Endothelial cell of umbilical vein (primary cell): Measurements from ENCODE around the gene ACTR2. TPM values are rescaled to one million over a fixed set of nuclear protein-coding genes. Genes with fewer than 3 reads are reported as not detected.
"Not testable (repeated sequence)": the region's sequence is repeated elsewhere in the genome, so short reads cannot be mapped to it uniquely, and the experiment has no call there.

ENCODE experiments used
- BruUV-seq: library from RNA; stranded (reverse); fragments of 400-500 nt; replicated peaks from 2 replicates; lab custom pipeline; 2021; lab: Mats Ljungman, UMichigan
- CTCF ChIA-PET: fragments of 300-600, 350-600 bp; sonication (Branson Sonifier 250); formaldehyde crosslinking; loops from one replicate; lab custom pipeline; 2021; ENCODE audit warnings: antibody characterized with exemption, inconsistent platforms; lab: Charles Lee
- POLR2A ChIA-PET: fragments of 300-600, 350-600 bp; sonication (Branson Sonifier 250); formaldehyde crosslinking; loops from one replicate; lab custom pipeline; 2021; ENCODE audit warnings: antibody characterized with exemption, inconsistent platforms; lab: Charles Lee
- DNase-seq: peaks from one replicate; pipeline ENCODE4 v3.0.0-alpha.2; 2011; ENCODE audit warnings: low read depth, low spot score
- FAIRE-seq: peaks from 2 replicates; lab custom pipeline; 2011; peaks lifted over from hg19 to GRCh38; lab: Jason Lieb, UNC
- H2AFZ ChIP-seq: 2 replicates; pipeline ENCODE4 v1.6.0; 2012; ENCODE audit warnings: low read depth, low read length, control low read depth, inconsistent platforms
- H3K27ac ChIP-seq: 2 replicates; pipeline ENCODE4 v1.5.1; 2011; ENCODE audit warnings: low read depth, mild to moderate bottlenecking, control low read depth, low read length, moderate library complexity; ENCODE audit not compliant: insufficient read depth
- H3K27me3 ChIP-seq, 2 experiments: 2 replicates each; pipeline versions ENCODE4 v1.6.0 to v1.6.1; 2011; ENCODE audit warnings: low read length in 2 of 2, mixed read lengths in 1 of 2; ENCODE audit not compliant: control insufficient read depth in 2 of 2, insufficient read depth in 2 of 2
- H3K36me3 ChIP-seq, 2 experiments: 2 replicates in 1 of 2; 3 replicates in 1 of 2; pipeline ENCODE4 v1.5.1; 2011; ENCODE audit warnings: low read length in 2 of 2, mild to moderate bottlenecking in 1 of 2, moderate library complexity in 1 of 2; ENCODE audit not compliant: control insufficient read depth in 2 of 2, insufficient read depth in 2 of 2; ENCODE audit errors: extremely low read depth in 1 of 2
- H3K4me1 ChIP-seq: 3 replicates; pipeline ENCODE4 v1.5.1; 2011; ENCODE audit warnings: mild to moderate bottlenecking, low read length; ENCODE audit not compliant: control insufficient read depth, insufficient read depth; ENCODE audit errors: extremely low read depth
- H3K4me2 ChIP-seq: 2 replicates; pipeline ENCODE4 v1.6.1; 2011; ENCODE audit warnings: low read length, control low read depth, mixed read lengths; ENCODE audit not compliant: insufficient read depth
- H3K4me3 ChIP-seq, 3 experiments: fragments of 200-600 bp in 1 of 3; sonication (generic), shearing (Covaris generic) in 1 of 3; replicated peaks in 1 of 3; 2 replicates each; pipeline ENCODE4 v1.5.1; 2011 to 2016; ENCODE audit warnings: control low read depth in 3 of 3, low read length in 3 of 3, mild to moderate bottlenecking in 2 of 3, inconsistent platforms in 1 of 3, low read depth in 1 of 3, moderate library complexity in 1 of 3; ENCODE audit not compliant: insufficient read depth in 1 of 3
- H3K79me2 ChIP-seq: 2 replicates; pipeline ENCODE4 v1.6.0; 2012; ENCODE audit warnings: low read length, inconsistent platforms; ENCODE audit not compliant: control insufficient read depth, insufficient read depth
- H3K9ac ChIP-seq: replicated peaks from 2 replicates; pipeline ENCODE3; 2011; ENCODE audit warnings: low read length, control low read depth; ENCODE audit not compliant: insufficient read depth; ENCODE audit errors: extremely low read depth
- H3K9me1 ChIP-seq: replicated peaks from 3 replicates; pipeline ENCODE4 v1.6.0; 2011; ENCODE audit warnings: mild to moderate bottlenecking, low read length; ENCODE audit not compliant: control insufficient read depth, insufficient read depth; ENCODE audit errors: extremely low read depth
- H3K9me3 ChIP-seq: replicated peaks from 2 replicates; pipeline ENCODE4 v1.5.1; 2012; ENCODE audit warnings: low read length, inconsistent platforms; ENCODE audit not compliant: control insufficient read depth, insufficient read depth
- H4K20me1 ChIP-seq: replicated peaks from 2 replicates; pipeline ENCODE3; 2011; ENCODE audit warnings: mild to moderate bottlenecking, low read length; ENCODE audit not compliant: control insufficient read depth, insufficient read depth; ENCODE audit errors: extremely low read depth
- GATA2 ChIP-seq: IDR thresholded peaks from 2 replicates; pipeline ENCODE4 v1.7.0; 2011; ENCODE audit warnings: low read depth, mild to moderate bottlenecking, moderate library complexity, mixed read lengths, low read length; ENCODE audit not compliant: insufficient read length, insufficient read depth
- dilution Hi-C: fragments of 300-500 bp; cut with MboI; formaldehyde crosslinking; loops from one replicate; pipeline ENCODE4 v1.15.0; 2019; ENCODE audit warnings: low sequenced_read_pairs; ENCODE audit not compliant: extremely low pct_ligation_motif_present
- intact Hi-C: fragments of 100-400 bp; cut with micrococcal nuclease; formaldehyde crosslinking; loops from one replicate; pipeline ENCODE4 v1.10.0; 2022
- polyA plus RNA-seq, 4 experiments: library from polyadenylated mRNA; depleted of rRNA in 3 of 4; stranded (reverse) in 3 of 4; unstranded in 1 of 4; fragments of >200 nt; gene quantifications; 2 replicates each; pipeline versions ENCODE4 v1.2.1 to v1.2.3, GENCODE V29; 2011 to 2012; ENCODE audit warnings: missing spikeins in 1 of 4
- total RNA-seq: library from RNA; stranded (reverse); gene quantifications from 2 replicates; pipeline ENCODE4 v1.2.3, GENCODE V29; 2021
- TF ChIP-seq, protein P1 (sequence below), 2 donors: IDR thresholded peaks; 1 replicate in 1 of 2; 2 replicates in 1 of 2; pipeline ENCODE4 v1.5.1; 2011; ENCODE audit warnings: low read length in 2 of 2, mild to moderate bottlenecking in 2 of 2, moderate library complexity in 2 of 2, control low read depth in 1 of 2, inconsistent platforms in 1 of 2, low read depth in 1 of 2; ENCODE audit not compliant: insufficient read depth in 1 of 2; ENCODE audit errors: extremely low read depth in 1 of 2

ACTR2 gene
- total and polyA plus RNA-seq, 2 donors (not counting 3 experiments of a cell fraction or from before 2014, with no cell fraction given), result 48.7 to 287 TPM

DNA sequence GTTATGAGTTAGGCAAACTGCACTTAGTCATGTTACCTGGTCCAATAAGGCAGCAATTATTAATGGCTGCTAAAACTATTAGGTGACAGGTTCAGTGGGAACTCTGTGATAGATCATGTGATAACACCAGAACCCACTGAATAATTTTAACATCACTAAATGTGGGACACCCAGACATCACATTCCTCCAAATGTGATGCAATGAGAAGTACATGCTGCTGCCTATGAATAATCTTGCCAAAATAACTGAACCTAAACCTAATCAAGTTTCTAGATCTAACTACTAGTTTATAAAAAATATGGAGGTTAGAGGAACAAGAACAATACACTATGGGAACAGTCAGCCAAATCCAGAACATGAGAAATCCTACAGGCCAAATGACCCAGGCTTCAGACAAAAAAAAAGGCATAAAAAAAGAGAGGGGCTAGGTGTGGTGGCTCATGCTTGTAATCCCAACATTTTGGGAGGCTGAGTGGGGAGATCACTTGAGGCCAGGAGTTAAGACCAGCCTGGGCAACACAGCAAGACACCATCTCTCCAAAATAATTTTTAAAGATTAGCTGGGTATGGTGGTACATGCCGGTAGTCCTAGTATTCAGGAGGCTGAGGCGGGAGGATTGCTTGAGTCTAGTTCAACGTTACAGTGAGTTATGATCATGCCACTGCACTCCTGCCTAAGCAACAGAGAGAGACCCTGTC lies 7.0 kb upstream of the ACTR2 start:
- no peaks in the 10 kb centered on the region for H4K20me1 ChIP-seq
- no peak overlapping the region for H3K27ac ChIP-seq
- CTCF ChIA-PET, result no interaction called here
- no peaks in the 10 kb centered on the region for H3K4me1 ChIP-seq
- no peaks in the 10 kb centered on the region for H3K79me2 ChIP-seq
- H3K4me2 ChIP-seq, result no peak overlapping the region
- no peak overlapping the region for H3K9ac ChIP-seq
- H3K9me1 ChIP-seq, result no peaks in the 10 kb centered on the region
- no peaks in the 10 kb centered on the region for H3K9me3 ChIP-seq
- dilution Hi-C loops, result no loop called here
- H3K36me3 ChIP-seq, result no peaks in the 10 kb centered on the region
- H2AFZ ChIP-seq, result no peak overlapping the region
- TF ChIP-seq, protein P1, sequence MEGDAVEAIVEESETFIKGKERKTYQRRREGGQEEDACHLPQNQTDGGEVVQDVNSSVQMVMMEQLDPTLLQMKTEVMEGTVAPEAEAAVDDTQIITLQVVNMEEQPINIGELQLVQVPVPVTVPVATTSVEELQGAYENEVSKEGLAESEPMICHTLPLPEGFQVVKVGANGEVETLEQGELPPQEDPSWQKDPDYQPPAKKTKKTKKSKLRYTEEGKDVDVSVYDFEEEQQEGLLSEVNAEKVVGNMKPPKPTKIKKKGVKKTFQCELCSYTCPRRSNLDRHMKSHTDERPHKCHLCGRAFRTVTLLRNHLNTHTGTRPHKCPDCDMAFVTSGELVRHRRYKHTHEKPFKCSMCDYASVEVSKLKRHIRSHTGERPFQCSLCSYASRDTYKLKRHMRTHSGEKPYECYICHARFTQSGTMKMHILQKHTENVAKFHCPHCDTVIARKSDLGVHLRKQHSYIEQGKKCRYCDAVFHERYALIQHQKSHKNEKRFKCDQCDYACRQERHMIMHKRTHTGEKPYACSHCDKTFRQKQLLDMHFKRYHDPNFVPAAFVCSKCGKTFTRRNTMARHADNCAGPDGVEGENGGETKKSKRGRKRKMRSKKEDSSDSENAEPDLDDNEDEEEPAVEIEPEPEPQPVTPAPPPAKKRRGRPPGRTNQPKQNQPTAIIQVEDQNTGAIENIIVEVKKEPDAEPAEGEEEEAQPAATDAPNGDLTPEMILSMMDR (IDR thresholded peaks at IDR 0.05; ENCODE audit: extremely low read depth in 1 of 2, insufficient read depth in 1 of 2, low read depth in 1 of 2, low read length in 2 of 2), result no peak
- no peak for TF ChIP-seq GATA2
- DNase-seq (no peak), FAIRE-seq (no peak)
- intact Hi-C loops, result no loop called here
- BruUV-seq, result no TSS peak
- no peak overlapping the region for H3K4me3 ChIP-seq
- POLR2A ChIA-PET, result no interaction called here
- H3K27me3 ChIP-seq, result no peaks in the 10 kb centered on the region

DNA sequence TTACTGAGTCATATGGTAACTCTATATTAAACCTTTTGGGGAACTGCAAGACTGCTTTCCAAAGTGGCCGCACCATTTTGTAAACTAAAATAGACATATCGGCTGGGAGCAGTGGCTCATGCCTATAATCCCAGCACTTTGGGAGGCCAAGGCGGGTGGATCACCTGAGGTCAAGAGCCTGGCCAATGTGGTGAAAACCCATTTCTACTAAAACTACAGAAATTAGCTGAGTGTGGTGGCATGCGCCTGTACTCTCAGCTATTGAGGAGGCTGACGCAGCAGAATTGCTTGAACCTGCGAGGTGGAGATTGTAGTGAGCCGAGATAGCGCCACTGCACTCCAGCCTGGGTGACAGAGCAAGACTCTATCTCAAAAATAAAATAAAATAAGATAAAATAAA lies 6.4 kb upstream of the ACTR2 start:
- H3K4me3 ChIP-seq, intact Hi-C loops, POLR2A ChIA-PET, H3K9me3 ChIP-seq, H2AFZ ChIP-seq, H3K27ac ChIP-seq, dilution Hi-C loops, BruUV-seq, H4K20me1 ChIP-seq, DNase-seq, H3K9ac ChIP-seq, H3K27me3 ChIP-seq, H3K4me1 ChIP-seq, CTCF ChIA-PET, H3K9me1 ChIP-seq, H3K4me2 ChIP-seq, H3K79me2 ChIP-seq, FAIRE-seq, H3K36me3 ChIP-seq: not testable (repeated sequence)
